ENCODE data around the gene FTCDNL1.

Gene FTCDNL1

GRCh38 chr2:199779589-199779988 is 71.4 kb downstream of the FTCDNL1 start:
- no peak for DNase-seq

- no peak for DNase-seq
Measured at GRCh38 chr2:199778655-199779054, 72.3 kb downstream of the FTCDNL1 start.

GRCh38 chr2:199777916-199778315 is 73.1 kb downstream of the FTCDNL1 start:
- DNase-seq: no peak

GRCh38 chr2:199777315-199777714 is 73.7 kb downstream of the FTCDNL1 start:
- no peak for DNase-seq

GRCh38 chr2:199775267-199775666 is 75.7 kb downstream of the FTCDNL1 start:
- DNase-seq: no peak

GRCh38 chr2:199772035-199772976 is 78.7 kb downstream of the FTCDNL1 start:
- no peak for DNase-seq

- no peak for DNase-seq
Measured at GRCh38 chr2:199770716-199771115, 80.3 kb downstream of the FTCDNL1 start.

- no peak for DNase-seq
Measured at GRCh38 chr2:199765646-199766045, 85.3 kb downstream of the FTCDNL1 start.

GRCh38 chr2:199764273-199764800 is 86.7 kb downstream of the FTCDNL1 start:
- DNase-seq: no peak

GRCh38 chr2:199762963-199763362 is 88.0 kb downstream of the FTCDNL1 start:
- DNase-seq: no peak

- no peak for DNase-seq
Measured at GRCh38 chr2:199760574-199760973, 90.4 kb downstream of the FTCDNL1 start.

GRCh38 chr2:199757233-199757870 is 93.6 kb downstream of the FTCDNL1 start:
- no peak for DNase-seq

- no peak for DNase-seq
Measured at GRCh38 chr2:199756743-199757142, 94.2 kb downstream of the FTCDNL1 start.

GRCh38 chr2:199756211-199756610 is 94.8 kb downstream of the FTCDNL1 start:
- DNase-seq: no peak

- no peak for DNase-seq
Measured at GRCh38 chr2:199754766-199755165, 96.2 kb downstream of the FTCDNL1 start.

- DNase-seq: no peak
Measured at GRCh38 chr2:199751492-199752120, 99.4 kb downstream of the FTCDNL1 start.

GRCh38 chr2:199749571-199749970 is 101.4 kb downstream of the FTCDNL1 start:
- no peak for DNase-seq

GRCh38 chr2:199744724-199745123 is 106.3 kb downstream of the FTCDNL1 start:
- DNase-seq: no peak

GRCh38 chr2:199744260-199744659 is 106.7 kb downstream of the FTCDNL1 start:
- no peak for DNase-seq

- no peak for DNase-seq
Measured at GRCh38 chr2:199743415-199744120, 107.4 kb downstream of the FTCDNL1 start.

GRCh38 chr2:199742884-199743283 is 108.1 kb downstream of the FTCDNL1 start:
- no peak for DNase-seq

- no peak for DNase-seq
Measured at GRCh38 chr2:199740111-199740428, 110.9 kb downstream of the FTCDNL1 start.
